Activated naive CD4-positive, alpha-beta T cell treated with anti-CD3 and anti-CD28 coated beads, Interleukin-2, amount 50 U/mL, for 16 hours (primary cell): ENCODE data around the gene SEPTIN5.

Source experiments
- DNase-seq: peaks from one replicate; pipeline ENCODE4 v3.0.0-alpha.2; 2020

Gene SEPTIN5

DNA sequence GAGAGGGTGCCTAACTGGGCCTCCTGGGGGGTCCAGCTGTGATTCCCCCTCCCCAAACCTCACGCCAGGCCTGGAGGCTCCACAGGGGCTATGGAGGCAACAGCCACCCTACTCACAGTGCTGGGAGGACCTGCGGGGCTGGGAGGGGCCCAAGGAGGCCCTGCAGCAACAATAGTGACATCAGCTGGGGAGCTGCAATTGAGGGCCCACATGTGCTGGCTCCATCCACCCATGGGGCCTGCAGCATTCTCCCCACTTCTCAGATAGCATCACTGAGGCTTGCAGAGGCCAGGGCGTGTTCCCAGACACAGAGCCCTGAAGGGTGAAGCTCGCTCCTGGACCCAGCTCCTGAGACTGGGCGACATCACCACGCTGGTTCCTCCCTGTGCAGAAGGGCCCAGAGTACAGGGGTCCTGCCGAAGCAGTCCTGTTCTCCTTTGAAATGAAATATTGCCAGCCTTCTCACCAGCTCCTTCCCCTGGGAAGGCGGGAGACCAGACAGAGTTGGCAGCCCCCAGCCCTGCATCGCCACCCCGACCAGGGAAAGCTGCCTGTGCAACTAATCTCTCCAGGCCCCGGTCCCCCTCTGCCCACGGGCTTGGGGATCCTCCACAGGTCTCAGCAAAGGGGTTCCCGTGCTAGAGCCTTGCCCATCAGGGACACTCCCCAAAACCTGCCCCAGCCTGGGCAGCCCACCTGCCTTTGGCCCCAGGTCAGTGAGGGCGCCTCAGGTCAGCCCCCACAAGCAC, 37.4 kb downstream of the SEPTIN5 start:
- no peak for DNase-seq

DNA sequence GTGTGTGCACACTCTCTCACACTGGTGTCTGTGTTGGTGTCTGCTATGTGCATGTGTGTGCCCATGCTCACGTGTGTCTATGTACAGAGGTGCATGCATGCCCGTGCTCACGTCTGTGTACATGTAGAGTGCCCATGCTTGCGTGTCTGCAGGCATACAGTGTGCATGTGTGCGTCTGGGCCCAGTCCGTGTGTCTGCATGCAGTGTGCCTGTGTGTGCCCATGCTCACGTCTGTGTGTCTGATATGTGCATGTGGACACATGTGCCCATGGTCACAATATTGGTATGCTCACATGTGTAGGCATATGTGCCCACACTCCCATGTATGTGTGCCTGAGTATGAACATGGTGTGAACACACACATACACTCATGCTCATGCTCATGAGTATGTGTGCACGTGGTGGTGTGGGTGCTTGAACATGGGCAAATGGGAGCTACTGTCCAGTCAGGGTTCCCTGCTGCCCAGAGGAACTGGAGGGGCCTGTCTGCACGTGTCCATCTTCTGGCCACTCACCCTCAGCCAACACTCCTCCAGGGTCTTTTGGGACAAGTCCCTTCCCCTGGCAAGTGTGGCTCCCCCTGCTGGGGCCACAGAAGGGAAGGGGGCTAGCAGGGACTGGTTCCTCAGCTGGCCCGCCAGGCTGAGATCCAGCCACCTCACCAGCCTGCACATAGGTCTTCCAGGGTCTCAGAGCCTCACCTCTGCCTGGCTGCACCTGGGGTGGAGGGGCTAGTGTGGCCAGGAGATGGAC, 39.0 kb downstream of the SEPTIN5 start:
- no peak for DNase-seq

DNA sequence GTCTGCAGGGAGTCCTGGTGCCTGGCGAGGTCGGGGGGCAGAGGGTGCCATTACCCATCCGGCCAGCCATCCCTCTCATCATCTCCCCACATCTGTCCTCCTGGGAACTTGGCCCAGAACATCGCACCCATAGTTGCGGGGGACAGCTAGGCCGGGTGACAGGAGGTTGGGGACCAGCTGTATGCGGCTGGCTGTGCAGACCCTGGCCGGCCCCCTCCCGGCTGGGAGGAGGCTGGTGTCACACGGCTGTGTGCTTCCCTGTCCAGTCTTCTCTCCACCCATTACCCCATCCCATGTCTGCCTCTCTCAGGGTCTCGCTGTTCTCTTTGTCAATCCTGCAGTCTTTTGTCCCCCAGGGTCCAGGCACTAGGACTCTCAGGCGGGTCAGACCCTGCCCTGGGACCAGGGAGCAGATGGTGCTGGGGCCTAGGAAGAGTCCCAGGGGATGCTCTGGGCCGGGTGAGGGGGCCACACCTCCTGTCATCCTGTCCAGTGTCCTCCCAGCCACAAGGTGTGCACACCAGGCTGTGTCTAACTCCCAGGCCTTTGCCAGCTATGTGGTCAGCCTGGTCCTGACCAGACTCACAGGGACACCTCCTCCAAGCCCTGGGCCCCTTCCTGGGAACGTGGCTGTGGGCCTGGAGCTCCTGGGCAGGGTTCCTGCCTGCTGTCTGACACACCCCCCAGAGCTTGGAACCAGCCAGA, 39.8 kb downstream of the SEPTIN5 start:
- DNase-seq = no peak

DNA sequence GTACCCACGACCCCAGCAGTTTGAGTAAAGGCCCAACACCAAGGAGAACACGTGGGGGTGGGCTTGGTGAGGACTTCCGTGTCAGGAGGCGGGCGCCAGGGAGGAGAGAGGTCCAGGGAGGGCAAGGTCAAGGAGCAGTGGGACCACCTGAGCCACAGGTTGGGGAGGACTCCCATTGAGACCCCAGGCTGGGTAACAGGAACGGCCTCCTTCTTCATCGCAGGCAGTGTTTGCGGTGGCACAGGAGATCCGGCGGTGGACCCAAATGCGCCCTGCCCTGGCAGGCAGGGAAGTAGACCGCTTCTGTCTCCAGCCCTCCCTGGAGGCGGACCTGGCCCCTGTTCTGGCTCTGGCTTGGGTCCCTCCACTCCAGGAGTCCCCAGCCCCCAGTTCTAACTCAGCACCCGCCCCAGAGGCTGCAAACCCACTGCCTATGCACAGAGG, 40.4 kb downstream of the SEPTIN5 start:
- DNase-seq = no peak

DNA sequence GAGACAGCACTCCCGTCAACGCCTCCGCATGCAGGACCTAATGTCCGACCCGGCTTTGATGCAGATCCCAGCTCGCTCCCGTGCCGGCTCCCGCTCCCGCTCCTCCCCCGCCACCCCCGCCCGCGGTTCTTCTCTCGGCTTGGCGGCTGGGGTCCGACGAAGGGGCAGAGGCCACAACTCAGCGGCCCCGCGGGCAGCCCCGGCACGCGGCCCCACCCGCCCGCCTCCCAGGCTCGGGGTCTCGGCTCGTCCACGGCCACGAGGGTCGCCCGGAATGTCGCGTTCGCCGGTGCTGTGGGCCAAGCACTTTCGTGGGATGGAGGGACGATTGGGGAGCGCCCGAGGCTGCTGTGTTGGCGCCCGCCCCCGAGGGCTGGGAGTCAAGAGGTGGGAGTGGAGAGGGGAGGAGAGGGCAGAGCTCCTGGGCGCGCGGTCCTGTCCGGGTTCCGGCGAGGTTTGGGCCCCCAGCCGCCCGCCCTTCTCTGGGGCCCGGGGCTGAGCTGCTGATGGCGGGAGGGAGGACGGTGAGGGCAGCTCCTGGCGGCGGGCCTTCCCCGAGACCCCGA, 40.9 kb downstream of the SEPTIN5 start:
- no peak for DNase-seq

GRCh38 chr22:19755722-19756287, 41.5 kb downstream of the SEPTIN5 start:
- DNase-seq = no peak

GRCh38 chr22:19756288-19757128, 42.2 kb downstream of the SEPTIN5 start:
- DNase-seq = peak; percentile 72

- no peak for DNase-seq
Observed at GRCh38 chr22:19757140-19757984, 43.1 kb downstream of the SEPTIN5 start.

- DNase-seq = no peak
Observed at GRCh38 chr22:19757985-19758895, 43.9 kb downstream of the SEPTIN5 start.

DNA sequence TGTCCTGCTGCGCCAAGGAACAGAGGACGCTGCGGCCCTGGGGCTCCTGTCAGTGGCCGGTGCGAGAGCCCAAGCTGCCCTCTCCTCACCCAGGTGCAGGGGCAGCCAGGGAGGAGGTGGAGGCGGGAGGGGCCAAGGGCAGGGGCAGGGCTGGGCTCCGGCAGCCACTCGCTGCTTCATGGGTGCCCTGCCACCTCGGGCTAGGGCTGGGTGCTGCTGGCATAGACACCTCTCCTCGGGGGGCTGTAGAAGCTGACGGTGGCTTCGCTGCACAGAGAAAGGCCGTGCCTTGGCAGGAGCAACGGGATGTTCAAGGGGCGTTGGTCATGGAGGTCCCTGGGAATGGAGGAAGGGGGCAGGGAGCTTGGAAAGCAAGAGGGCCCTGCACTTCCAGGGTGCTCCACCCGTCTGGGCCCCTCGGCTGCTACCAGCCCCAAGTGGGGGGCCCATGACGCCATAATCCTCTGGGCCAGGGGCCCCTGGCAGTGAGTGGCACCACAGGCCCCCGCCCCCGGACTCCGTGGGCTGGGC, 44.7 kb downstream of the SEPTIN5 start:
- no peak for DNase-seq

- DNase-seq = no peak
Observed at GRCh38 chr22:19759427-19760057, 45.2 kb downstream of the SEPTIN5 start.

DNA sequence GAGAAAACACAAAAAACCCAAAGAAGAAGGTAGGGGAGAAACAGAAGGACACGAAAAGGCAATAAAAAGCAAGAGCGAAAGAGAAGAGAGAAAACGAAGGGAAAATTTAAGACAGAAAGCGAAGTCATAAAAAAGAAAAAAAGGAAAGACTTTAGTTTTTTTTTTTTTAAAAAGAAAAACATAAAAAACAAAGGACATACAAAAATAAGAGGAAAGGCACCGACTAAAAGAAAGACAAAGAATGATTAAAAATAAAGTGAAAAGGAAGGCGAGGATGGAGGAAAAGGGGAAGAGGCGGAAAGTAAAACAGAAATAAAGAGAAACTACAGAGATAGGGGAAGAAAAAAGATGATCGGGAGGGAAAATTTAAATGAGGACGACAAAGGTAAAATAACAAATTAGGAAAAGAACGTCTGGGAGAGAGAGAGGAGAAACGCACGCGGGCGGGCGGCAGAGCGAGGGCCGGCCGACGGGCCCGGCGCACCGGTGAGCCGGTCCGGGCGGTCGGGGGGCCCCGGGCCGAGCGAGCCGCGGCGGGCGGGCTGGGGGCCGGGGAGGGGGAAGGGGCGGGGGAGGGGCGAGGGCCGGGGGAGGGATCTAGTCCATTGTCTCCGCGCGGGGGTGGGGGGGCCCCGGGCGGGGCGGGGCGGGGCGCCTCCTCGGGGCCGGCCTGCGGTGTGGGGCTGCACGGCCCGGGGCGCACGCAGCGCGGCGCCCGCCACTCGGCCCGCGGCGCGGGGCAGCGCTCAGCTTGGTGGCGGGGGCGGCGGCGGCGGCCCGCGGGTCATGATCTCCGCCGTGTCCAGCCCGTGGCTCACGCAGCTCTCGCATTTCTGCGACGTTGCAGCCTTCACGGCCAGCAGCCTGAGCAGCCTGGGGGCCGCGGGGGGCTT, 46.0 kb downstream of the SEPTIN5 start, which contains the start of gene TBX1:
Gene TBX1 (plus strand): TSS at position 721 of the 893 bp plus-strand sequence. CDS start 66 bp downstream, at position 787.
- DNase-seq = no peak

DNA sequence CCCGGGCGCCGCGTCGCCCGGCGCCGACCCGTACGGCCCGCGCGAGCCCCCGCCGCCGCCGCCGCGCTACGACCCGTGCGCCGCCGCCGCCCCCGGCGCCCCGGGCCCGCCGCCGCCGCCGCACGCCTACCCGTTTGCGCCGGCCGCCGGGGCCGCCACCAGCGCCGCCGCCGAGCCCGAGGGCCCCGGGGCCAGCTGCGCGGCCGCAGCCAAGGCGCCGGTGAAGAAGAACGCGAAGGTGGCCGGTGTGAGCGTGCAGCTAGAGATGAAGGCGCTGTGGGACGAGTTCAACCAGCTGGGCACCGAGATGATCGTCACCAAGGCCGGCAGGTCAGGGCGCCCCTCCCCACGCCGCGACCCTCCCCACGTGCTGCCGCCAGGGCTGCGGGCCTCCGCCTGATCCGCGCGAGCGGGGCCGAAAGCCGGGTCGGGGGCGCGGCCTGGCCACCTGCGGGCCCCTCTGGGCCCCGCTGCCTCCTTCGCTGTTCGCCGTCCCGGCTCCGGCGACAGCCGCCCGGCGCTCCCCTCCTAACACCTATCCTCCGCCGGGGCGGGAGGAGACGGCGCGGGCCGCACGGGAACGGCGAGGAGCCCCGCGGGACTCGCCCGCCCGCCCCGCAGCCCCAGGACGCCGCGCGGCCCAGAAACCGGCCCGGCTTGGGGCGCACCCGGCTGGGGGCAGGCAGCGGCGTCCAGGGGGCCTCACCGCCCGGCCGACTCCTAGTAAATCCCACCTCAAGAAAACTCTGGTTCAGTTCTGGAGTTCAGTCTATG, 46.8 kb downstream of the SEPTIN5 start:
- no peak for DNase-seq

DNA sequence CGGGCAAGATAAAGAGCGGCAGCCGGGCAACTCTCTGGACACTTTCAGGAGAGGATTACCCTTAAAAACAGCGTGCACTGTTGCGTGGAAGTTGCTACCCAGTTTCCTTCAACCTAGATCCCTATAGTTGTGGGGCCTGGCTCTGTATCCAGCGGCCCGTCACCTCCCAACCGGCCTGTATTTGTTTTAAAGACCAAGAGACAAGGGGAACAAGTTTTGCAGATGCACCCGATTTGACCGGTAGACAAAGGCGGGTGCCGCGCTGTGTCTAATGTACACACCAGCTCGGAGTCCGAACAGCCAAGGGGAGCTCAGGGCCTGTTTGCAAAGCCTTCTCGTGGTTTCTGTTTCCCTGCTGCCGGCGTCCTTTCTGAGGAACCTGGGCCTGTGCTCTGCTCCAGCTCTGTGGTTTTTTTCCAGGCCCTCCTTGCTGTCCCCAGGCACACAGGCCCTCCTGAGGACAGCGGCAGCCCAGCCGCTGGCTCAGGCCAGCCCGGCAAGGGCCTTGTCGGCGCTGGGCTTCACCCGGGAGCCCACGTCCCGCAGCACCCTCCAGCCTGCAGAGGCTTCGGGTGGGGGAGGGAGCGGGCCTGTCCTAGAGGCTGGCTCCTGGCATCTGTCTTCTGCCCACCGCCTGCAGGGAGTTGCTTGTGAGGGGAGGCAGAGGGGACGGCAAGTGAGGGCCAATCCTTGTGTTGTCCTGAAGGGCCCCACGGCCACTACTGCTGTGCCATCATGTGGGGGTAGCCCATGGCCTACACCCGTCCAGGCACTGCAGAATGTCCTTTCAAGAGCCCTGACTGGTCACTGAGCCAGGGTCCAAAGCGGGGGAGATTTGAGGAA, 47.6 kb downstream of the SEPTIN5 start:
- DNase-seq = no peak

DNA sequence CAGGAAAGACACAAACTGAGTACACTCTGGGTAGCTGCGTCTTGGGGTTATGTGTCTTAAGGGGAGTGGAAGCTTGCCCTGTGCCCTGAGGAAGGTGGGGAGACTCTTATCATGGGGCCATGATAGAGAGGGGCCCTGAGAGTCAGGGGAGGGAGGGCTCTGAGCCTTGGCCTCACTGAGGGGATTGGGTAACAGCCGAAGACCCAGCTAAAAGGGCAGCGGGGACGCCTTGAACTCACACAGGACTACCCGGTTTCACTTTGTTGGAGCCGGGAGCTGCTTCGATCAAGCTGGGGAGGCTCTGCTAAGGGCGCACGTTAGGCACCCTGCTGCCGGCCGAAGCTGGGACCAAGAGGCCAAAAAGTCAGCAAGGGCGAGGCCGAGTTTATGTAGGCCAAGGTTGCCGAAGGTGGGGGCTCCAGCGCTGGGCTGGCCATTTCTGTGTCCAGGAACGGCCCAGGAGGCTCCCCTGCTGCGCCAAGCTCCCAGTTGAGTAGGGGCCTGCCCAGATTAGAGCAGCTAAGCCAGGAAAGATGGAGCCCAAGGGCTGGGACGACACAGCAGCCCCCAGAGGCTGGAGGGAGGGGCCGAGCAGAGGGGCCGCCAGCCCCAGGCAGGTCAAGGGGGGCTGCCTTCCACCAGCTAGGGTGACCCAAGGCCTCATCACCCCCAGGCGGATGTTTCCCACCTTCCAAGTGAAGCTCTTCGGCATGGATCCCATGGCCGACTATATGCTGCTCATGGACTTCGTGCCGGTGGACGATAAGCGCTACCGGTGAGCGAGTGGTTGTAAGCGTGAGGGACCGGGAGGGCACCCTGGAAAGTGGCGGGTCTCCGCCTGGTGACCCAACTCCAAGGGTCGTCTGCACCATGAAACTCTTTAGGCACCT, 48.5 kb downstream of the SEPTIN5 start:
- no peak for DNase-seq
